ENCODE data around the gene UEVLD. TPM values are rescaled to one million over a fixed set of nuclear protein-coding genes. Genes with fewer than 3 reads are reported as not detected.
A peak's percentile ranks its signal among the peaks of the same experiment; 100 is the strongest.

The UEVLD gene
- polyA plus RNA-seq (2013) = 11.3 and 11.6 TPM in 2 replicates

DNA sequence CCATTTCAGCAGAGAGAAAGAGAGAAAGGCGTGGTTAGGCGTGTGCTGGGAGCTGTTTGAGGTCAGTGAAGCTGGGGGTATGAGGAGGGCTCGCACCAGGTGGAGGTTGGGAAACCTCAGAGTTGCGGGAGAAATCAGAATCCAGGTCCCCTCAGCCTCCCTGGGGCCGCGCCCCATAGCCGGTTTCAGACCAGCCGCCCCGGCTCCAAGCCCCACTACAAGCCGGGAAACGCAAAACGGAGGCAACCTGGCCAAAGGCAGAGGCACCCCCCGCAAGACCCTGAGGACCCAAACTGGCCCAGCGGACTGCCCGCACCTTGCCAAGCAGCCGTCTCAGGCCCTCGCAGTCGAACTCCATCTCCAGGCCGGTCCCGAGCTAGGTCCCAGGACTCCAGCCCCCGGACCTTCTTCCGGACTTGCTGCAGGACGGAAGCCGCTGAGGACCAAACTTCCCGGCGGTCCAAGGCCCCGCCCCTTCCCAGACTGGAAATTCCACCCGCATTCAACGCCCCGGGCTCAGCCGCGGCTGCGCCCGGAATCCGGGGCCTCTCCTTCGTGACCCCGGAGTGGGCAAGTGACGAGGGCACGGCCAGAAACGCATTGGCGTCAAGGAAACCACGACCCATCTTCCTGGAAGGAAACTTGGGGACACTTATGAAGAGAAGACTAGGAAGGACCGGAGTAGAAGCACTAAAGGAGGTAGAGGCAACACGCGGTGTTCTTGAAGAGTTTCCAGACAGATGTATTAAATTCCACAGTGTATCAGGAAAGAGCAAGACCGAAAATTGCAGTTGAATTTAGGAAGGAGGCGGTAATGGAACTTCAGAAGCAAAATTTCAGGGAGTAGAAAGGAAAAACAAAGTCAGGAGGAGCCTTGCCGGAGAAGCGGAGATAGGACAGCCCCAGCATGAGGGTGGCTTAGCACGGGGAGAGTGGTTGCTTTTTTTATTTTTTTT is at the start of gene UEVLD:
Gene UEVLD, minus strand, starts transcription at position 438 of the 956 bp plus-strand sequence. Its CDS starts 80 bp downstream, at position 358.
- Histone ChIP-seq H2BK5ac (ENCODE audit: low read depth, low read length, poor library complexity) (peak within 1 kb of the TSS; percentile 81), H2AK5ac (ENCODE audit: low read length) (peak within 1 kb of the TSS; percentile 87), H3K4me1 (ENCODE audit: control insufficient read depth in 1 of 2, insufficient read depth in 2 of 2, low read length in 2 of 2) (peaks cover 0 to 8% of the 10 kb centered on the region in 2 experiments), H3K4me2 (ENCODE audit: low read length) (peak within 1 kb of the TSS; percentile 60), H3K79me1 (ENCODE audit: low read length) (peaks cover 8% of the 10 kb centered on the region), H4K8ac (ENCODE audit: low read depth, low read length) (peak within 1 kb of the TSS; percentile 99), H3K23ac (ENCODE audit: low read length) (no peak within 1 kb of the TSS), H4K91ac (ENCODE audit: low read depth, low read length) (peak within 1 kb of the TSS; percentile 88), H2AFZ (ENCODE audit: insufficient read depth, low read length, poor library complexity) (peak within 1 kb of the TSS; percentile 97), H3K36me3 (ENCODE audit: control insufficient read depth in 1 of 2, insufficient read depth in 2 of 2, low read length in 2 of 2) (no peaks in the 10 kb centered on the region), H3K27me3 (ENCODE audit: insufficient read depth, low read length) (no peaks in the 10 kb centered on the region), H3K4me3 (ENCODE audit: low read depth, low read length) (peak within 1 kb of the TSS; percentile 96), H4K12ac (ENCODE audit: low read depth, low read length) (peak within 1 kb of the TSS; percentile 99), H3K14ac (ENCODE audit: low read length) (peak within 1 kb of the TSS; percentile 99), H2BK120ac (ENCODE audit: insufficient read depth, low read length, poor library complexity) (peak within 1 kb of the TSS; percentile 79), H3K4ac (ENCODE audit: low read depth, low read length) (peak within 1 kb of the TSS; percentile 98), H2BK12ac (ENCODE audit: low read length) (no peak within 1 kb of the TSS), H3K18ac (ENCODE audit: low read length) (peak within 1 kb of the TSS; percentile 95), H3K27ac (ENCODE audit: low read depth, low read length) (peak within 1 kb of the TSS; percentile 51), H3K79me2 (ENCODE audit: control insufficient read depth, insufficient read depth, low read length, poor library complexity) (peaks cover 5% of the 10 kb centered on the region), H3K9me3 (ENCODE audit: insufficient read depth, low read depth, low read length) (no peaks in the 10 kb centered on the region), H3K9ac (ENCODE audit: low read length) (peak within 1 kb of the TSS; percentile 89)
- no CpG with 5 or more reads among the region's 50 CpGs for WGBS (ENCODE audit: extremely low coverage, insufficient coverage, insufficient read length)
- peak; percentile 87 to 95 for DNase-seq

DNA sequence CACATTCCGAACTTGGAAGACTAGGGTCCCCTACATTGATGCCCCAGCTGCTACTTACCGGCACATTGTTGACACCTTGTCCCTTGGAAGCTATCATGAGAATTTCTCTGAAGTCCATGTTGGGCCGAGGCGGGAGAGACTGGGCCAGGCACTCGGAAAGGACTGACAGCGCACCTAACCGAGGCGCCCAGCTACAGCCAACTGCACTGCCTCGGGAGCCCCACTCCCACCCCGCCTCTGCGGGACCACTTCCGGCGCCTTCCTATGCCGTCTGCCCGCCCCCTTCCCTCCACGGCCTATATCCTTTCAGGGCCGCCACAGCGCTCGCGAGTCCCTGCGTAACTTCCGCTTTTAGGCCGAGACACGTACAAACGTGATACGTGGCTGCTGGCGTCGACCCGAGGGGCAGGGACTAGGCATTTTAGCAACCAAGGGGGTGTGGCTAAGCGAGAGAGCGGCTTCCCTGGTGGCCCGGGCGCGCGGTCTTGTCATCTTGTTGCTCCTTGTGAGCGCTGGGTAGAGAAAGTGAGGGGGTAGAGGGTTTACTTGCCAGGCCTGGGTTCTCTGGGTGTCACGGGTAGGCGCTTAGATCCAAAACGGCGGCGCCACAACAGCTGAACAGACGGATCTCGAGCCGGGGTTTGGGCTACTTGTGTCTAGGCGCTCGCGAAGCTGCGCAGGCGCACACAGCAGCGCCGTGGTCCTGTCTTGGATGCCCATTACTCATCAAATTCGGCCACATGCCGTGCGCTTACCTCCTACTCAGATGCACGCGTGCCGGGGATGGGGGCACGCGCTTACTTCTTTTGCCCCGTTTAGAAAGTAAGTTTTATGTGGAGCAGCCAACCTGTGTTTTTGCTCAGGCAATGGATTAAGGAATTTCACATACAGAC is 45.9 kb upstream of the UEVLD start, which contains the start of gene SPTY2D1:
Gene SPTY2D1, minus strand, starts transcription at position 203 of the 893 bp plus-strand sequence. Its CDS starts 85 bp downstream, at position 118.
- whole genome bisulfite sequencing (ENCODE audit: extremely low coverage, insufficient coverage, insufficient read length) = no CpG with 5 or more reads among the region's 60 CpGs
- peak within 1 kb of the TSS; percentile 53 for H2BK12ac ChIP-seq (ENCODE audit: low read length)
- peak within 1 kb of the TSS; percentile 76 for H3K27ac ChIP-seq (ENCODE audit: low read depth, low read length)

DNA sequence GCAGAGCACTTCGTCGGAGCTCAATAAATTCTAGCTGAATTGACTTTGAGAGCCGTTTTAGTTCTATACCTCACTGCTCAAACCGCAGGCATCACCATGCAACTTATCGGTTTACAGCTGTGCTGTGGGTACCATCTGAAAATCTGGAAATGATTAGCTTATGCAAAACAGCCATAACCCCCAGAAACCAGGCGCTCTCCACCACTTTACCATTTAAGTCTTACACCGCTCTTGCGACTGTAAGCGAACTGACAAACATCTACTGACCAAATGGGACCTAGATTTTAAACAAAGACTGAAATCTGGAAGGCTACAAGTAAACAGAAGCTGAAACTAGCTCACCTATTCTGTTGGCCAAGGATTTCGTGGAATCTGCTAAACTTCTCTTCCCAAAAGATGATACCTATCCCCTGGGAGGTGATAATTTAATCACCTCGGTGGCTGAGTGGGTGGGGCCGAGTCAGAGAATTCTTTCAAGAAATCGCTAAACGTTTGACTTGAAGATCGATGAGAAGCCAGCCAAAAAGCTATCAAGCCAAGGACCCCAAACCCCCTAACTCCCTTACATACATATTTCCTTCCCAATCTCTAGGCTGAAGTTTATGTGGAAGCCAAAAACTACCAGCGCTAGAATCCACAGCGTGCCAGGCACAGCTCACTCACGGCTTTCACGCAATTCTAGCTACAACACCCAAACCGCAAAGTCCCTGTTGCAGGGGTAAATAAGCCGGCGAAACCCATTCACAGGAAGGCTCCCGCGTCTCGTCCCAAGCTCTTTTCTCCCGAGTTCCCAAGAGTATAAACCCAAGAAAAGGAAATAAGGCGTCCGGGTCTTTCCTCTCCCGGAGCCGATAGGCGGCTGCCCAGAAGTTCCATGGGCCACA is 45.0 kb upstream of the UEVLD start:
- Histone ChIP-seq H3K4me3 (ENCODE audit: low read depth, low read length) (peak overlapping the region; percentile 80), H2BK12ac (ENCODE audit: low read length) (no peak overlapping the region), H3K9ac (ENCODE audit: low read length) (peak overlapping the region; percentile 78), H3K79me1 (ENCODE audit: low read length) (peaks cover 9% of the 10 kb centered on the region), H3K27ac (ENCODE audit: low read depth, low read length) (no peak overlapping the region), H3K79me2 (ENCODE audit: control insufficient read depth, insufficient read depth, low read length, poor library complexity) (peaks cover 15% of the 10 kb centered on the region), H3K18ac (ENCODE audit: low read length) (peak overlapping the region; percentile 51), H3K4me2 (ENCODE audit: low read length) (peak overlapping the region; percentile 95), H4K12ac (ENCODE audit: low read depth, low read length) (peak overlapping the region; percentile 89), H4K8ac (ENCODE audit: low read depth, low read length) (peak overlapping the region; percentile 93), H3K14ac (ENCODE audit: low read length) (peak overlapping the region; percentile 63), H3K27me3 (ENCODE audit: insufficient read depth, low read length) (no peaks in the 10 kb centered on the region), H3K4me1 (ENCODE audit: control insufficient read depth in 1 of 2, insufficient read depth in 2 of 2, low read length in 2 of 2) (peaks cover 0 to 2% of the 10 kb centered on the region in 2 experiments), H2BK120ac (ENCODE audit: insufficient read depth, low read length, poor library complexity) (peak overlapping the region; percentile 18), H2AK5ac (ENCODE audit: low read length) (peak overlapping the region; percentile 38), H3K9me3 (ENCODE audit: insufficient read depth, low read depth, low read length) (no peaks in the 10 kb centered on the region), H2BK5ac (ENCODE audit: low read depth, low read length, poor library complexity) (peak overlapping the region; percentile 71), H2AFZ (ENCODE audit: insufficient read depth, low read length, poor library complexity) (peak overlapping the region; percentile 85), H3K36me3 (ENCODE audit: control insufficient read depth in 1 of 2, insufficient read depth in 2 of 2, low read length in 2 of 2) (peaks cover 1 to 2% of the 10 kb centered on the region in 2 experiments), H4K91ac (ENCODE audit: low read depth, low read length) (peak overlapping the region; percentile 79), H3K4ac (ENCODE audit: low read depth, low read length) (peak overlapping the region; percentile 97), H3K23ac (ENCODE audit: low read length) (no peak overlapping the region)
- WGBS (ENCODE audit: extremely low coverage, insufficient coverage, insufficient read length) = no CpG with 5 or more reads among the region's 31 CpGs
- DNase-seq = peak in 1 of 2 donors; percentile 25

More for the DNA sequence above, 45.9 kb upstream of the UEVLD start, which contains the start of gene SPTY2D1:
- Histone ChIP-seq H3K27me3 (ENCODE audit: insufficient read depth, low read length) (no peaks in the 10 kb centered on the region), H3K36me3 (ENCODE audit: control insufficient read depth in 1 of 2, insufficient read depth in 2 of 2, low read length in 2 of 2) (peaks cover 0 to 2% of the 10 kb centered on the region in 2 experiments), H3K4me2 (ENCODE audit: low read length) (peak within 1 kb of the TSS; percentile 95), H2BK120ac (ENCODE audit: insufficient read depth, low read length, poor library complexity) (peak within 1 kb of the TSS; percentile 81), H4K8ac (ENCODE audit: low read depth, low read length) (peak within 1 kb of the TSS; percentile 98), H3K4me1 (ENCODE audit: control insufficient read depth in 1 of 2, insufficient read depth in 2 of 2, low read length in 2 of 2) (peaks cover 0 to 2% of the 10 kb centered on the region in 2 experiments), H2AFZ (ENCODE audit: insufficient read depth, low read length, poor library complexity) (peak within 1 kb of the TSS; percentile 96), H3K9ac (ENCODE audit: low read length) (peak within 1 kb of the TSS; percentile 96), H3K23ac (ENCODE audit: low read length) (no peak within 1 kb of the TSS), H3K14ac (ENCODE audit: low read length) (peak within 1 kb of the TSS; percentile 78), H3K79me2 (ENCODE audit: control insufficient read depth, insufficient read depth, low read length, poor library complexity) (peaks cover 13% of the 10 kb centered on the region), H3K79me1 (ENCODE audit: low read length) (peaks cover 9% of the 10 kb centered on the region), H3K18ac (ENCODE audit: low read length) (peak within 1 kb of the TSS; percentile 62), H2BK5ac (ENCODE audit: low read depth, low read length, poor library complexity) (peak within 1 kb of the TSS; percentile 82), H4K12ac (ENCODE audit: low read depth, low read length) (peak within 1 kb of the TSS; percentile 89), H2AK5ac (ENCODE audit: low read length) (peak within 1 kb of the TSS; percentile 54), H3K9me3 (ENCODE audit: insufficient read depth, low read depth, low read length) (no peaks in the 10 kb centered on the region), H4K91ac (ENCODE audit: low read depth, low read length) (peak within 1 kb of the TSS; percentile 79), H3K4me3 (ENCODE audit: low read depth, low read length) (peak within 1 kb of the TSS; percentile 80), H3K4ac (ENCODE audit: low read depth, low read length) (peak within 1 kb of the TSS; percentile 97)
- peak; percentile 99 to 100 for DNase-seq
